ENCODE data around the gene ZNF652. TPM values are rescaled to one million over a fixed set of nuclear protein-coding genes. Genes with fewer than 3 reads are reported as not detected.
"Not testable (repeated sequence)": the region's sequence is repeated elsewhere in the genome, so short reads cannot be mapped to it uniquely, and the experiment has no call there.

ZNF652 gene
- total RNA-seq, 5 donors from 2014 or later (not counting 1 experiment from before 2014, with no cell fraction given) = 51.0 to 61.0 (median 57.1) TPM

- Histone ChIP-seq H3K27me3 (replicated peaks in 1 of 2; ENCODE audit: control insufficient read depth in 2 of 2, extremely low read depth in 1 of 2, insufficient read depth in 2 of 2, low read length in 1 of 2) (no peaks in the 10 kb centered on the region), H3K9me3 (no peaks in the 10 kb centered on the region), H3K4me1 (ENCODE audit: control insufficient read depth in 1 of 2, extremely low read depth in 1 of 2, insufficient read depth in 2 of 2, low read length in 2 of 2) (peaks cover 0 to 8% of the 10 kb centered on the region in 2 experiments), H3K36me3 (ENCODE audit: control insufficient read depth in 2 of 2, extremely low read depth in 1 of 2, insufficient read depth in 1 of 2, low read length in 1 of 2) (no peaks in the 10 kb centered on the region), H3K27ac (ENCODE audit: low read length) (no peak overlapping the region), H3K4me3 (ENCODE audit: control insufficient read depth in 1 of 2, extremely low read depth in 1 of 2, low read length in 1 of 2) (no peak overlapping the region)
- H3K27me3 Mint-ChIP-seq = no peaks in the 10 kb centered on the region
- peaks cover 4% of the 10 kb centered on the region for H3K36me3 Mint-ChIP-seq
- no peaks in the 10 kb centered on the region for H3K9me3 Mint-ChIP-seq
- ChIA-PET CTCF (interaction anchor here (0.7 kb wide), 2 partner anchors 91 to 281 kb away, joined by 3 to 6 read pairs; no protein-coding TSS in a partner anchor), POLR2A (interaction anchor here in 1 of 2 donors (0.6 kb wide), 1 partner anchor 19 kb away, joined by 3 read pairs; no protein-coding TSS in a partner anchor)
- peaks cover 3 to 13% (median 5%) of the 10 kb centered on the region in 3 donors for H3K4me1 Mint-ChIP-seq
- H3K4me3 Mint-ChIP-seq = no peak overlapping the region
- DNase-seq (no peak), ATAC-seq (replicated peaks in 1 of 4) (no peak)
- WGBS (ENCODE audit: insufficient coverage) = 82% methylated on average over 2 of the region's 7 CpGs
- no peak overlapping the region for H3K27ac Mint-ChIP-seq
Observed at GRCh38 chr17:49372425-49372824, 10.4 kb upstream of the ZNF652 start.

GRCh38 chr17:49370971-49371834 lies 9.2 kb upstream of the ZNF652 start:
- H3K4me1 ChIP-seq (ENCODE audit: control insufficient read depth in 1 of 2, extremely low read depth in 1 of 2, insufficient read depth in 2 of 2, low read length in 2 of 2) = peaks cover 0 to 9% of the 10 kb centered on the region in 2 experiments
- ChIA-PET POLR2A (interaction anchor here in 1 of 2 donors (0.7 kb wide), 1 partner anchor 55 kb away, joined by 3 read pairs; no protein-coding TSS in a partner anchor), CTCF (interaction anchor here (0.6 to 1.5 kb wide), 5 partner anchors 27 to 545 kb away, joined by 3 to 6 read pairs (median 3); no protein-coding TSS in a partner anchor)
- no peaks in the 10 kb centered on the region for H3K36me3 Mint-ChIP-seq
- no peak overlapping the region for H3K4me3 ChIP-seq (ENCODE audit: control insufficient read depth in 1 of 2, extremely low read depth in 1 of 2, low read length in 1 of 2)
- no peak for ATAC-seq (replicated peaks in 1 of 4)
- H3K27ac ChIP-seq (ENCODE audit: low read length) = no peak overlapping the region
- H3K27ac Mint-ChIP-seq = no peak overlapping the region
- H3K27me3 Mint-ChIP-seq = no peaks in the 10 kb centered on the region
- no peaks in the 10 kb centered on the region for H3K9me3 Mint-ChIP-seq
- no peaks in the 10 kb centered on the region for H3K36me3 ChIP-seq (ENCODE audit: control insufficient read depth in 2 of 2, extremely low read depth in 1 of 2, insufficient read depth in 1 of 2, low read length in 1 of 2)
- H3K9me3 ChIP-seq = no peaks in the 10 kb centered on the region
- WGBS (ENCODE audit: insufficient coverage) = 74% methylated on average over 6 of the region's 13 CpGs
- no peak for DNase-seq
- no peak overlapping the region for H3K4me3 Mint-ChIP-seq
- H3K27me3 ChIP-seq (replicated peaks in 1 of 2; ENCODE audit: control insufficient read depth in 2 of 2, extremely low read depth in 1 of 2, insufficient read depth in 2 of 2, low read length in 1 of 2) = no peaks in the 10 kb centered on the region
- H3K4me1 Mint-ChIP-seq = peaks cover 3 to 16% (median 5%) of the 10 kb centered on the region in 3 donors

GRCh38 chr17:49369760-49370159 lies 7.7 kb upstream of the ZNF652 start:
- H3K4me3 ChIP-seq (ENCODE audit: control insufficient read depth in 1 of 2, extremely low read depth in 1 of 2, low read length in 1 of 2) = no peak overlapping the region
- no peak overlapping the region for H3K27ac Mint-ChIP-seq
- no peaks in the 10 kb centered on the region for H3K27me3 Mint-ChIP-seq
- H3K27ac ChIP-seq (ENCODE audit: low read length) = no peak overlapping the region
- DNase-seq = no peak
- no peaks in the 10 kb centered on the region for H3K36me3 Mint-ChIP-seq
- H3K4me1 ChIP-seq (ENCODE audit: control insufficient read depth in 1 of 2, extremely low read depth in 1 of 2, insufficient read depth in 2 of 2, low read length in 2 of 2) = peaks cover 0 to 22% of the 10 kb centered on the region in 2 experiments
- H3K36me3 ChIP-seq (ENCODE audit: control insufficient read depth in 2 of 2, extremely low read depth in 1 of 2, insufficient read depth in 1 of 2, low read length in 1 of 2) = no peaks in the 10 kb centered on the region
- ChIA-PET POLR2A (no interaction called here), CTCF (interaction anchor here (0.6 to 3.1 kb wide), 5 partner anchors 12 to 857 kb away, joined by 3 to 46 read pairs (median 7); no protein-coding TSS in a partner anchor)
- H3K4me1 Mint-ChIP-seq = peaks cover 11 to 27% (median 12%) of the 10 kb centered on the region in 3 donors
- no peaks in the 10 kb centered on the region for H3K27me3 ChIP-seq (replicated peaks in 1 of 2; ENCODE audit: control insufficient read depth in 2 of 2, extremely low read depth in 1 of 2, insufficient read depth in 2 of 2, low read length in 1 of 2)
- H3K9me3 Mint-ChIP-seq = no peaks in the 10 kb centered on the region
- no peak for ATAC-seq (replicated peaks in 1 of 4)
- H3K4me3 Mint-ChIP-seq = no peak overlapping the region
- no CpG with 5 or more reads among the region's 1 CpG for WGBS (ENCODE audit: insufficient coverage)
- H3K9me3 ChIP-seq = no peaks in the 10 kb centered on the region

GRCh38 chr17:49369089-49369488 lies 7.0 kb upstream of the ZNF652 start:
- DNase-seq = no peak
- Histone ChIP-seq H3K36me3 (ENCODE audit: control insufficient read depth in 2 of 2, extremely low read depth in 1 of 2, insufficient read depth in 1 of 2, low read length in 1 of 2) (no peaks in the 10 kb centered on the region), H3K27ac (ENCODE audit: low read length) (no peak overlapping the region), H3K4me1 (ENCODE audit: control insufficient read depth in 1 of 2, extremely low read depth in 1 of 2, insufficient read depth in 2 of 2, low read length in 2 of 2) (peaks cover 0 to 22% of the 10 kb centered on the region in 2 experiments), H3K27me3 (replicated peaks in 1 of 2; ENCODE audit: control insufficient read depth in 2 of 2, extremely low read depth in 1 of 2, insufficient read depth in 2 of 2, low read length in 1 of 2) (no peaks in the 10 kb centered on the region), H3K4me3 (ENCODE audit: control insufficient read depth in 1 of 2, extremely low read depth in 1 of 2, low read length in 1 of 2) (no peak overlapping the region), H3K9me3 (no peaks in the 10 kb centered on the region)
- H3K27ac Mint-ChIP-seq = no peak overlapping the region
- H3K27me3 Mint-ChIP-seq = no peaks in the 10 kb centered on the region
- no peak overlapping the region for H3K4me3 Mint-ChIP-seq
- ATAC-seq (replicated peaks in 1 of 4) = no peak
- ChIA-PET POLR2A (interaction anchor here in 1 of 2 donors (1.5 kb wide), 1 partner anchor 54 kb away, joined by 3 read pairs; no protein-coding TSS in a partner anchor), CTCF (interaction anchor here (0.7 to 3.1 kb wide), 15 partner anchors 9 to 61 kb away, joined by 3 to 46 read pairs (median 5); partner anchors contain the start of gene PHB1 (in 1 of the 2))
- no peaks in the 10 kb centered on the region for H3K9me3 Mint-ChIP-seq
- WGBS (ENCODE audit: insufficient coverage) = no CpG with 5 or more reads among the region's 1 CpG
- peaks cover 11 to 31% (median 12%) of the 10 kb centered on the region in 3 donors for H3K4me1 Mint-ChIP-seq
- no peaks in the 10 kb centered on the region for H3K36me3 Mint-ChIP-seq

GRCh38 chr17:49365667-49366066 lies 3.6 kb upstream of the ZNF652 start:
- DNase-seq = peak in 22 of 35 experiments; percentile 9 to 72 (median 22)
- peaks cover 11 to 33% of the 10 kb centered on the region in 2 experiments for H3K4me1 ChIP-seq (ENCODE audit: control insufficient read depth in 1 of 2, extremely low read depth in 1 of 2, insufficient read depth in 2 of 2, low read length in 2 of 2)
- H3K9me3 ChIP-seq = no peaks in the 10 kb centered on the region
- no peak for ATAC-seq (replicated peaks in 1 of 4)
- Mint-ChIP-seq H3K4me1 (peaks cover 21 to 36% (median 22%) of the 10 kb centered on the region in 3 donors), H3K27me3 (no peaks in the 10 kb centered on the region), H3K27ac (peak overlapping the region; percentile 72 to 86), H3K9me3 (no peaks in the 10 kb centered on the region), H3K36me3 (no peaks in the 10 kb centered on the region), H3K4me3 (peak overlapping the region in 1 of 3 donors; percentile 35)
- no CpG with 5 or more reads among the region's 2 CpGs for WGBS (ENCODE audit: insufficient coverage)
- CTCF ChIA-PET = interaction anchor here in 1 of 2 donors (0.7 to 1.4 kb wide), 6 partner anchors 8 to 1481 kb away, joined by 3 to 4 read pairs (median 3); no protein-coding TSS in a partner anchor
- H3K27me3 ChIP-seq (replicated peaks in 1 of 2; ENCODE audit: control insufficient read depth in 2 of 2, extremely low read depth in 1 of 2, insufficient read depth in 2 of 2, low read length in 1 of 2) = no peaks in the 10 kb centered on the region
- POLR2A ChIA-PET = no interaction called here
- no peaks in the 10 kb centered on the region for H3K36me3 ChIP-seq (ENCODE audit: control insufficient read depth in 2 of 2, extremely low read depth in 1 of 2, insufficient read depth in 1 of 2, low read length in 1 of 2)
- no peak overlapping the region for H3K4me3 ChIP-seq (ENCODE audit: control insufficient read depth in 1 of 2, extremely low read depth in 1 of 2, low read length in 1 of 2)
- peak overlapping the region; percentile 38 for H3K27ac ChIP-seq (ENCODE audit: low read length)

GRCh38 chr17:49365126-49365525 lies 3.1 kb upstream of the ZNF652 start:
- peaks cover 26 to 42% (median 27%) of the 10 kb centered on the region in 3 donors for H3K4me1 Mint-ChIP-seq
- H3K27me3 ChIP-seq (replicated peaks in 1 of 2; ENCODE audit: control insufficient read depth in 2 of 2, extremely low read depth in 1 of 2, insufficient read depth in 2 of 2, low read length in 1 of 2); POLR2A ChIA-PET; H3K36me3 ChIP-seq (ENCODE audit: control insufficient read depth in 2 of 2, extremely low read depth in 1 of 2, insufficient read depth in 1 of 2, low read length in 1 of 2); H3K9me3 ChIP-seq; H3K27me3 Mint-ChIP-seq; H3K4me3 ChIP-seq (ENCODE audit: control insufficient read depth in 1 of 2, extremely low read depth in 1 of 2, low read length in 1 of 2); DNase-seq; H3K9me3 Mint-ChIP-seq; H3K4me3 Mint-ChIP-seq; H3K36me3 Mint-ChIP-seq; ATAC-seq (replicated peaks in 1 of 4): not testable (repeated sequence)
- peaks cover 16 to 37% of the 10 kb centered on the region in 2 experiments for H3K4me1 ChIP-seq (ENCODE audit: control insufficient read depth in 1 of 2, extremely low read depth in 1 of 2, insufficient read depth in 2 of 2, low read length in 2 of 2)
- H3K27ac Mint-ChIP-seq = peak overlapping the region in 1 of 2 donors; percentile 72
- WGBS (ENCODE audit: insufficient coverage) = 95% methylated on average over 6 of the region's 10 CpGs
- CTCF ChIA-PET = interaction anchor here in 1 of 2 donors (0.6 to 1.4 kb wide), 5 partner anchors 11 to 1482 kb away, joined by 3 to 4 read pairs (median 3); no protein-coding TSS in a partner anchor
- H3K27ac ChIP-seq (ENCODE audit: low read length) = peak overlapping the region; percentile 38

Measured in T-cell (primary cell).